BJ (cell line): ENCODE results near the gene TRAK2. TPM values are rescaled to one million over a fixed set of nuclear protein-coding genes. Genes with fewer than 3 reads are reported as not detected.
"Not testable (repeated sequence)": the region's sequence is repeated elsewhere in the genome, so short reads cannot be mapped to it uniquely, and the experiment has no call there.

ENCODE experiments used
- CTCF ChIA-PET: fragments of 350-600 bp; formaldehyde crosslinking; extraction: SDS; loops from one replicate; lab custom pipeline; 2021; ENCODE audit warnings: antibody characterized with exemption, inconsistent platforms; lab: Yijun Ruan, JAX
- POLR2A ChIA-PET: fragments of 300-600 bp; sonication (Branson Sonifier 250); formaldehyde crosslinking; extraction: SDS; loops from one replicate; lab custom pipeline; 2021; ENCODE audit warnings: antibody characterized with exemption; lab: Charles Lee
- DNase-seq: peaks from one replicate; pipeline ENCODE4 v3.0.0-alpha.2; 2011; ENCODE audit warnings: low read depth
- H3K27me3 ChIP-seq: 2 replicates; pipeline ENCODE4 v1.6.0; 2011; ENCODE audit warnings: low read length; ENCODE audit not compliant: control insufficient read depth, insufficient read depth
- H3K36me3 ChIP-seq: 2 replicates; pipeline ENCODE4 v1.5.1; 2011; ENCODE audit warnings: low read length; ENCODE audit not compliant: control insufficient read depth, insufficient read depth
- H3K4me3 ChIP-seq: 2 replicates; pipeline ENCODE4 v1.5.1; 2011; ENCODE audit warnings: low read depth, mild to moderate bottlenecking, control low read depth, low read length
- polyA plus RNA-seq: library from polyadenylated mRNA; depleted of rRNA; stranded (reverse); fragments of >200 nt; gene quantifications from 2 replicates; pipeline ENCODE4 v1.2.3, GENCODE V29; 2011
- TF ChIP-seq, protein P1 (sequence below): IDR thresholded peaks from 2 replicates; pipeline ENCODE4 v1.5.1; 2011; ENCODE audit warnings: low read depth, mild to moderate bottlenecking, control low read depth, inconsistent platforms, low read length, moderate library complexity; ENCODE audit not compliant: insufficient read depth

Gene TRAK2
- polyA plus RNA-seq, 1 experiment, result 25.3 TPM

DNA sequence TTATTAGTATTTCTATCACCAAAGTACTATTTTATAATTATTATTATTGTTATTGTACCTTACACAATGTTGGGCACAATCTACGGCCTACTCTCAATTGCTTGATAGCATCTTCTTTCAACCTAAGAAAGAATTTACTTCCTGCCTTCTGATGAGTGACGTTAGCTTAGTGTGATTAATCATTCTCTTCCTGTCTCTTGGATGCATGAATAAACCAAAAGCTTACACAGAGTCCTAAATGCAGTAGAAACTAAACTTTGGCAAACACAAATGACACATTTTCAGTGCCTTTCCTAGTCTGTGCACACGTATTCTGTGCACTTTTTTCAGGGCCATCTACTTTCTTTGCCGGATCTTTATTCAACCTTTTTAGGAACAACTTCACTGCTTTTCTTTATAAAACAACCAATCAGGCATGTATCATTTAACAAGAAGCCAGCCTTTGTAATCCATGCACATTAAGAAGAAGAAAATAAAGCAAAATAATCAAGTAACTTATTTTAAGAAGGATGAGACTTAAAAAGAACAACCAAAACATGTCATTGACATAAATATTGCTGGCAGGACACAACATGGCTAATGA lies 19.1 kb downstream of the TRAK2 start:
- H3K36me3 ChIP-seq, result 0 out of 2 replicates have a peak, but pooled peaks cover 1% of the 10 kb centered on the region
- DNase-seq, result no peak
- CTCF ChIA-PET, result no interaction called here
- H3K27me3 ChIP-seq, result no peaks in the 10 kb centered on the region
- POLR2A ChIA-PET, result no interaction called here
- TF ChIP-seq, protein P1, sequence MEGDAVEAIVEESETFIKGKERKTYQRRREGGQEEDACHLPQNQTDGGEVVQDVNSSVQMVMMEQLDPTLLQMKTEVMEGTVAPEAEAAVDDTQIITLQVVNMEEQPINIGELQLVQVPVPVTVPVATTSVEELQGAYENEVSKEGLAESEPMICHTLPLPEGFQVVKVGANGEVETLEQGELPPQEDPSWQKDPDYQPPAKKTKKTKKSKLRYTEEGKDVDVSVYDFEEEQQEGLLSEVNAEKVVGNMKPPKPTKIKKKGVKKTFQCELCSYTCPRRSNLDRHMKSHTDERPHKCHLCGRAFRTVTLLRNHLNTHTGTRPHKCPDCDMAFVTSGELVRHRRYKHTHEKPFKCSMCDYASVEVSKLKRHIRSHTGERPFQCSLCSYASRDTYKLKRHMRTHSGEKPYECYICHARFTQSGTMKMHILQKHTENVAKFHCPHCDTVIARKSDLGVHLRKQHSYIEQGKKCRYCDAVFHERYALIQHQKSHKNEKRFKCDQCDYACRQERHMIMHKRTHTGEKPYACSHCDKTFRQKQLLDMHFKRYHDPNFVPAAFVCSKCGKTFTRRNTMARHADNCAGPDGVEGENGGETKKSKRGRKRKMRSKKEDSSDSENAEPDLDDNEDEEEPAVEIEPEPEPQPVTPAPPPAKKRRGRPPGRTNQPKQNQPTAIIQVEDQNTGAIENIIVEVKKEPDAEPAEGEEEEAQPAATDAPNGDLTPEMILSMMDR, result no peak
- no peak overlapping the region for H3K4me3 ChIP-seq

- TF ChIP-seq, protein P1, result no peak
- POLR2A ChIA-PET, result no interaction called here
- Histone ChIP-seq H3K36me3 (0 out of 2 replicates have a peak, but pooled peaks cover 1% of the 10 kb centered on the region), H3K4me3 (no peak overlapping the region), H3K27me3 (no peaks in the 10 kb centered on the region)
- DNase-seq, result no peak
- CTCF ChIA-PET, result no interaction called here
Measured at GRCh38 chr2:201430839-201431238, 20.4 kb downstream of the TRAK2 start.

- CTCF ChIA-PET, result not testable (repeated sequence)
Measured at GRCh38 chr2:201430322-201430721, 20.9 kb downstream of the TRAK2 start.

DNA sequence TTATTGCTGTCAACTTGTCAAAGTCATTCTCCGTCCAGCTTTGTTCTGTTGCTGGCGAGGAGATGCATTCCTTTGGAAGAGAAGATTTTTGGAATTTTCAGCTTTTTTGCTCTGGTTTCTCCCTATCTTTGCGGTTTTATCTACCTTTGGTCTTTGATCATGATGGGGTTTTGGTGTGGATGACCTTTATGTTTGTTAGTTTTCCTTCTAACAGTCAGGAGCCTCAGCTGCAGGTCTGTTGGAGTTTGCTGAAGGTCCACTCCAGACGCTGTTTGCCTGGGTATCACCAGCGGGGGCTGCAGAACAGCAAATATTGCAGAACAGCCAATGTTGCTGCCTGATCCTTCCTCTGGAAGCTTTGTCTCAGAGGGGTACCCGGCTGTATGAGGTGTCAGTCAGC lies 21.4 kb downstream of the TRAK2 start:
- DNase-seq, H3K4me3 ChIP-seq, H3K27me3 ChIP-seq, POLR2A ChIA-PET, CTCF ChIA-PET, H3K36me3 ChIP-seq: not testable (repeated sequence)

More at GRCh38 chr2:201430322-201430721, 20.9 kb downstream of the TRAK2 start:
- H3K27me3 ChIP-seq, H3K4me3 ChIP-seq, DNase-seq, H3K36me3 ChIP-seq, POLR2A ChIA-PET: not testable (repeated sequence)

GRCh38 chr2:201428366-201428765 lies 22.9 kb downstream of the TRAK2 start:
- CTCF ChIA-PET, POLR2A ChIA-PET, DNase-seq: not testable (repeated sequence)

DNA sequence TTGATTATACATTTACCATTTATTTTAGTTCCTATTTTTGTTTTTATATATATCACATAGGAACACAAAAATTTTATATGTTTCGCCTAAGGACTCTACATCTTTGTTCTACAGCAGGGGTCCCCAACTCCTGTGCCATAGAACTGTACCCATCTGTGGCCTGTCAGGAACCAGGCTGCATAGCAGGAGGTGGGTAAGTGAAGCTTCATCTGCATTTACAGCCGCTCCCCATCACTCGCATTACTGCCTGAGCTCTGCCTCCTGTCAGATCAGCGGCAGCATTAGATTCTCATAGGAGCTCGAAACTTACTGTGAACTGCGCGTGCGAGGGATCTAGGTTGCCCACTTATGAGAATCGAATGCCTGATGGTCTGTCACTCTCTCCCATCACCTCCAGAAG lies 25.3 kb downstream of the TRAK2 start:
- POLR2A ChIA-PET, result no interaction called here
- Histone ChIP-seq H3K4me3 (no peak overlapping the region), H3K36me3 (0 out of 2 replicates have a peak, but pooled peaks cover 1% of the 10 kb centered on the region), H3K27me3 (no peaks in the 10 kb centered on the region)
- TF ChIP-seq, protein P1, result no peak
- CTCF ChIA-PET, result interaction anchor here (1.3 kb wide), 1 partner anchor 9 kb away, joined by 3 read pairs; no protein-coding TSS in a partner anchor
- no peak for DNase-seq

More at GRCh38 chr2:201428366-201428765, 22.9 kb downstream of the TRAK2 start:
- H3K36me3 ChIP-seq, H3K4me3 ChIP-seq, H3K27me3 ChIP-seq: not testable (repeated sequence)
